H9 (cell line): ENCODE data around the gene ART4. TPM values are rescaled to one million over a fixed set of nuclear protein-coding genes. Genes with fewer than 3 reads are reported as not detected.

Source experiments
- DNase-seq: peaks from one replicate; pipeline ENCODE4 v3.0.0-alpha.2; 2017
- H2AFZ ChIP-seq: one replicate; pipeline ENCODE4 v1.6.1; 2013; ENCODE audit warnings: mild to moderate bottlenecking, low read length, control low read depth, moderate library complexity
- H2AK5ac ChIP-seq: 2 replicates; pipeline ENCODE4 v1.6.1; 2013; ENCODE audit warnings: low read length, control low read depth, mixed read lengths; ENCODE audit not compliant: insufficient read length
- H2BK120ac ChIP-seq: one replicate; pipeline ENCODE4 v1.6.1; 2013; ENCODE audit warnings: low read depth, mild to moderate bottlenecking, low read length, control low read depth, inconsistent platforms; ENCODE audit not compliant: poor library complexity, severe bottlenecking
- H2BK12ac ChIP-seq: 2 replicates; pipeline ENCODE4 v1.6.1; 2013; ENCODE audit warnings: low read length, control low read depth, mixed read lengths, low read depth; ENCODE audit not compliant: insufficient read length
- H2BK15ac ChIP-seq: 2 replicates; pipeline ENCODE4 v1.6.1; 2013; ENCODE audit warnings: low read depth, low read length, control low read depth
- H2BK20ac ChIP-seq: one replicate; pipeline ENCODE4 v1.6.1; 2013; ENCODE audit warnings: low read depth, mild to moderate bottlenecking, low read length, control low read depth, inconsistent platforms; ENCODE audit not compliant: poor library complexity, severe bottlenecking
- H2BK5ac ChIP-seq: 2 replicates; pipeline ENCODE4 v1.6.1; 2013; ENCODE audit warnings: low read length, control low read depth, mixed read lengths; ENCODE audit not compliant: insufficient read length
- H3K14ac ChIP-seq: 2 replicates; pipeline ENCODE4 v1.6.1; 2013; ENCODE audit warnings: low read length, control low read depth; ENCODE audit not compliant: insufficient read depth
- H3K18ac ChIP-seq: 2 replicates; pipeline ENCODE4 v1.6.1; 2013; ENCODE audit warnings: low read depth, mild to moderate bottlenecking, mixed read lengths, low read length, control low read depth; ENCODE audit not compliant: insufficient read length
- H3K23ac ChIP-seq: 2 replicates; pipeline ENCODE4 v1.6.1; 2013; ENCODE audit warnings: low read length, control low read depth, mixed read lengths, low read depth; ENCODE audit not compliant: insufficient read length
- H3K23me2 ChIP-seq: 2 replicates; pipeline ENCODE4 v1.6.1; 2013; ENCODE audit warnings: low read depth, mild to moderate bottlenecking, mixed read lengths, low read length, control low read depth; ENCODE audit not compliant: insufficient read length, poor library complexity, severe bottlenecking
- H3K27ac ChIP-seq: 2 replicates; pipeline ENCODE4 v1.5.1; 2013; ENCODE audit warnings: low read length, control low read depth, mixed read lengths, low read depth; ENCODE audit not compliant: insufficient read length
- H3K27me3 ChIP-seq: 2 replicates; pipeline ENCODE4 v1.6.1; 2013; ENCODE audit warnings: low read length, control low read depth, inconsistent platforms; ENCODE audit not compliant: insufficient read depth
- H3K4ac ChIP-seq: 2 replicates; pipeline ENCODE4 v1.6.1; 2013; ENCODE audit warnings: low read depth, mild to moderate bottlenecking, control low read depth, inconsistent platforms, low read length, moderate library complexity
- H3K4me1 ChIP-seq: 2 replicates; pipeline ENCODE4 v1.6.1; 2013; ENCODE audit warnings: low read length, control low read depth, inconsistent platforms; ENCODE audit not compliant: insufficient read depth
- H3K4me2 ChIP-seq: 2 replicates; pipeline ENCODE4 v1.6.1; 2013; ENCODE audit warnings: low read length, control low read depth, mixed read lengths; ENCODE audit not compliant: insufficient read length, insufficient read depth
- H3K56ac ChIP-seq: 2 replicates; pipeline ENCODE4 v1.6.1; 2013; ENCODE audit warnings: low read depth, mild to moderate bottlenecking, mixed read lengths, low read length, control low read depth; ENCODE audit not compliant: insufficient read length
- H3K79me1 ChIP-seq: 2 replicates; pipeline ENCODE4 v1.6.1; 2013; ENCODE audit warnings: low read depth, mild to moderate bottlenecking, moderate library complexity, low read length, control low read depth, inconsistent platforms; ENCODE audit not compliant: insufficient read depth, poor library complexity, severe bottlenecking
- H3K79me2 ChIP-seq: 2 replicates; pipeline ENCODE4 v1.6.1; 2013; ENCODE audit warnings: low read length, control low read depth, inconsistent platforms; ENCODE audit not compliant: insufficient read depth
- H3K9ac ChIP-seq: 2 replicates; pipeline ENCODE4 v1.6.1; 2013; ENCODE audit warnings: low read length, control low read depth, mixed read lengths; ENCODE audit not compliant: insufficient read length; ENCODE audit errors: extremely low read depth
- H3K9me3 ChIP-seq: one replicate; pipeline ENCODE4 v1.6.1; 2013; ENCODE audit warnings: low read depth, low read length, inconsistent platforms; ENCODE audit not compliant: control insufficient read depth
- H3T11ph ChIP-seq: one replicate; pipeline ENCODE4 v1.6.1; 2013; ENCODE audit warnings: mild to moderate bottlenecking, low read length, control low read depth, inconsistent platforms
- H4K20me1 ChIP-seq: one replicate; pipeline ENCODE4 v1.6.1; 2013; ENCODE audit not compliant: control insufficient read depth, insufficient read length, insufficient read depth
- H4K5ac ChIP-seq: 2 replicates; pipeline ENCODE4 v1.6.1; 2013; ENCODE audit warnings: low read depth, mild to moderate bottlenecking, mixed read lengths, low read length, control low read depth; ENCODE audit not compliant: insufficient read length
- H4K8ac ChIP-seq: replicated peaks from 2 replicates; pipeline ENCODE4 v1.6.1; 2013; ENCODE audit warnings: low read length, control low read depth, mixed read lengths, low read depth; ENCODE audit not compliant: insufficient read length
- H4K91ac ChIP-seq: 2 replicates; pipeline ENCODE4 v1.6.1; 2013; ENCODE audit warnings: low read depth, mild to moderate bottlenecking, moderate library complexity, mixed read lengths, low read length, control low read depth; ENCODE audit not compliant: insufficient read length
- H3K27ac Mint-ChIP-seq, 3 experiments: 2 replicates in 2 of 3; 3 replicates in 1 of 3; pipeline ENCODE4 v1.8.0; 2020 to 2021; ENCODE audit warnings: mixed read lengths in 3 of 3, mild to moderate bottlenecking in 1 of 3, moderate library complexity in 1 of 3
- H3K27me3 Mint-ChIP-seq: 2 replicates; pipeline ENCODE4 v1.8.0; 2021; ENCODE audit warnings: low read depth, mild to moderate bottlenecking, moderate library complexity, mixed read lengths
- H3K36me3 Mint-ChIP-seq, 3 experiments: 2 replicates in 2 of 3; 3 replicates in 1 of 3; pipeline ENCODE4 v1.8.0; 2020 to 2021; ENCODE audit warnings: low read depth in 3 of 3, mixed read lengths in 3 of 3; ENCODE audit not compliant: insufficient read depth in 1 of 3
- H3K4me1 Mint-ChIP-seq, 2 experiments: 2 replicates each; pipeline ENCODE4 v1.8.0; 2020; ENCODE audit warnings: mixed read lengths in 2 of 2
- H3K4me3 Mint-ChIP-seq, 2 experiments: 2 replicates in 1 of 2; 3 replicates in 1 of 2; pipeline ENCODE4 v1.8.0; 2020 to 2021; ENCODE audit warnings: mild to moderate bottlenecking in 2 of 2, mixed read lengths in 2 of 2, moderate library complexity in 1 of 2
- H3K9me3 Mint-ChIP-seq, 2 experiments: 2 replicates in 1 of 2; 3 replicates in 1 of 2; pipeline ENCODE4 v1.8.0; 2020; ENCODE audit warnings: mild to moderate bottlenecking in 2 of 2, mixed read lengths in 2 of 2, moderate library complexity in 1 of 2
- CTCF ChIP-seq: fragments of 200-600 bp; sonication (generic); conservative IDR thresholded peaks from 3 replicates; pipeline ENCODE4 v1.8.0; 2021; ENCODE audit warnings: antibody characterized with exemption, mild to moderate bottlenecking
- WGBS: extraction: QIAGEN DNeasy Blood & Tissue Kit; methylation state at CpG from one replicate; pipeline ENCODE4 v1.1.7; 2013; ENCODE audit warnings: missing lambda C conversion rate, low lambda C conversion rate, mixed read lengths; ENCODE audit not compliant: insufficient read length; ENCODE audit errors: extremely low coverage; 5-methylcytosine and 5-hydroxymethylcytosine counted together
- total RNA-seq: library from RNA; stranded (reverse); gene quantifications from 2 replicates; pipeline ENCODE4 v1.2.1, GENCODE V29; 2021

The ART4 gene
- total RNA-seq, 1 experiment from 2014 or later = not detected

GRCh38 chr12:14880890-14881453 is 37.6 kb upstream of the ART4 start:
- H3K4me3 Mint-ChIP-seq = no peak overlapping the region
- no peaks in the 10 kb centered on the region for H3K23me2 ChIP-seq

More at GRCh38 chr12:14880890-14881453, 37.6 kb upstream of the ART4 start:
- H3K23ac ChIP-seq = no peak overlapping the region
- H4K8ac ChIP-seq = no peak overlapping the region
- no peak overlapping the region for H2AK5ac ChIP-seq
- H2BK12ac ChIP-seq = no peak overlapping the region
- H2BK15ac ChIP-seq = no peak overlapping the region
- no peak overlapping the region for H3K4ac ChIP-seq
- no peak overlapping the region for H2BK120ac ChIP-seq
- no peaks in the 10 kb centered on the region for H3K79me1 ChIP-seq
- no peak overlapping the region for H3K56ac ChIP-seq
- Mint-ChIP-seq H3K27me3 (no peaks in the 10 kb centered on the region; the same call in 1 of the 2 replicates), H3K27ac (no peak overlapping the region), H3K36me3 (no peaks in the 10 kb centered on the region), H3K4me1 (no peaks in the 10 kb centered on the region), H3K9me3 (no peaks in the 10 kb centered on the region)
- H3K4me1 ChIP-seq = no peaks in the 10 kb centered on the region
- H3K27ac ChIP-seq = no peak overlapping the region
- no peak overlapping the region for H3K18ac ChIP-seq
- no peak overlapping the region for H3K14ac ChIP-seq
- no CpG with 5 or more reads among the region's 6 CpGs for WGBS
- no peak overlapping the region for H3T11ph ChIP-seq
- H3K9ac ChIP-seq = no peak overlapping the region
- H4K91ac ChIP-seq = no peak overlapping the region
- H4K20me1 ChIP-seq = no peaks in the 10 kb centered on the region
- H3K4me2 ChIP-seq = no peak overlapping the region
- no peaks in the 10 kb centered on the region for H3K9me3 ChIP-seq
- H2BK5ac ChIP-seq = no peak overlapping the region
- DNase-seq = no peak
- TF ChIP-seq CTCF = no peak
- H3K27me3 ChIP-seq = no peaks in the 10 kb centered on the region
- no peaks in the 10 kb centered on the region for H3K79me2 ChIP-seq
- no peak overlapping the region for H4K5ac ChIP-seq
- H2BK20ac ChIP-seq = no peak overlapping the region
- no peak overlapping the region for H2AFZ ChIP-seq
